Measurements from ENCODE around the gene DNAI4.
"Not testable (repeated sequence)": the region's sequence is repeated elsewhere in the genome, so short reads cannot be mapped to it uniquely, and the experiment has no call there.

The DNAI4 gene, protein sequence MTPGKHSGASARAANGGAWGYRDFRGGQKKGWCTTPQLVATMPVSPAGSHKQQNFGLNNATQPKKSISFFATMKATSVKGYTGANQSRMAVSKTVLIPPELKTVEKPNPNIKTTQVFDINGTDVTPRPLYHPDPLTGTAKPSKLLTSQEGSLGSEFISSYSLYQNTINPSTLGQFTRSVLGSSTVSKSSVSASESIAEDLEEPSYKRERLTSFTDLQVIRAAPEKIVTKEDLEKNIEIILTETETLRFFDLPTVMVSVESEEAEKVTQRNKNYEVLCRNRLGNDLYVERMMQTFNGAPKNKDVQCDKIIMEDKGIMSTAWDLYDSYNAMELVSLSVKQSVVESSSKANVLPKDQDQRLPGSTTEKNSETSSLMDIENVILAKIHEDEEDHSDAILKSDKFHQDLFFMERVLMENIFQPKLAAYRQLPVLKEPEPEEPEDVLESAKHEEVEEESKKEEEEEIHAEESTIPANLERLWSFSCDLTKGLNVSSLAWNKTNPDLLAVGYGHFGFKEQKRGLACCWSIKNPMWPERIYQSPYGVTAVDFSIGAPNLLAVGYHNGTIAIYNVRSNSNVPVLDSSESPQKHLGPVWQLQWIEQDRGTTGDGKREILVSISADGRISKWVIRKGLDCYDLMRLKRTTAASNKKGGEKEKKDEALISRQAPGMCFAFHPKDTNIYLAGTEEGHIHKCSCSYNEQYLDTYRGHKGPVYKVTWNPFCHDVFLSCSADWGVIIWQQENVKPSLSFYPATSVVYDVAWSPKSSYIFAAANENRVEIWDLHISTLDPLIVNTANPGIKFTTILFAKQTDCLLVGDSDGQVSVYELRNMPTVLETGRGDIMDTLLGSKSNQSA

GRCh38 chr1:66924756-66925557 is at the start of gene DNAI4, which contains the start of gene MIER1:
DNAI4 (minus strand) TSS chr1:66924856; CDS start chr1:66924831, 25 bp downstream.
MIER1 (plus strand) TSS chr1:66924990; CDS start chr1:66925029, 39 bp downstream.
- peak; percentile 98 for DNase-seq (ENCODE audit: low read depth)

DNA sequence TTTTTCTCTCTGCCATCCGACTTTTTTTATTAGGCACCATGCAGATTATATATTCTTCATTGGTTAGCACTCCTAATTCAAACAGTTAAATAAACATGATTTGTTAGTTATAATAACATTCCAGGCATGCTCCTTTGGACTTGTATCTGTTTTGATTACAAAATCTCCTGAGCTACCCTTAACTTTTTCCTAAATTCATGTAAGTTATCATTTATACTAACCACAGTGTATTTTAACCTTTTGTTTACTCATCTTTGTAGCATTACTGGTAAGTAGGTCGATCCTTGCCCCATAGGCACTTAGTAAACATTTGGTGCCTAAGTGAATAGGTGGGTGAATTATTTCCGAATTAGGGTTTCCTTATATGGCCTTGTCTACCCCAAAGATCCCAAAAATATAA is 43.9 kb upstream of the DNAI4 start:
- no peak for DNase-seq (ENCODE audit: low read depth)

GRCh38 chr1:66966188-66966873 is 41.7 kb upstream of the DNAI4 start:
- DNase-seq (ENCODE audit: low read depth): not testable (repeated sequence)

DNA sequence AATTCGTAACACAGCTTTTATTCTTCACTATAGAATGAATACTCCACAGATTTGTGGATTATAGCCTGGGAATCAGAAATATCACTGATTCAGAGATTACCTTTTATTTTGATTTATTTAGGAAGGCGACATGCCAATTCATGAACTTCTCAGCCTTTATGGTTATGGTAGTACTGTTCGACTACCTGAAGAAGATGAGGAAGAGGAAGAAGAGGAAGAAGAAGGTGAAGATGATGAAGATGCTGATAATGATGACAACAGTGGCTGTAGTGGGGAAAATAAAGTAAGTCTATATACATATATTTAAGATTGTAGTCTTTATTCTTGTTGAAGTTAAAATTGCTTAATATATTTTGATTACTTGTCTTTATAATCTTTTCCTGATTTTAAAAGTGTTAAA is 33.3 kb upstream of the DNAI4 start:
- no peak for DNase-seq (ENCODE audit: low read depth)

- no peak for DNase-seq (ENCODE audit: low read depth)
Measured at GRCh38 chr1:66954208-66954607, 29.6 kb upstream of the DNAI4 start.

DNA sequence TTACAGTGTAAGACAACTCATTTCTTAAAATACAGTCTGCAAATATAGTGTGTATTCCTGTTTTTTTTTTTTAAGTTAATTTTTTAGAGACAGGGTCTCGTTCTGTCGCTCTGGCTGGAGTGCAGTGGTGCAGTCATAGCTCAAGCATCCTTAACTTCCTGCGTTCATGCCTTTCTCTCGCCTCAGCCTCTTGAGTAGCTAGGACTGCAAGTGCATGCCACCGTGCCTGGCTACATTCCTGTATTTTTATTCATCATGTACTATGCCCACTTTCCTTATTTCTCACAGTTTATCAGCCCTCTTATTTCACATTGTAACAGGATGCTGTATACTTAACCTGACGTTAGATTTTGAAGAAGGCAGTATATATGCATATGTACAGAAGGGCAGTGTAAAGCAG is 26.9 kb upstream of the DNAI4 start:
- peak; percentile 94 for DNase-seq (ENCODE audit: low read depth)

DNA sequence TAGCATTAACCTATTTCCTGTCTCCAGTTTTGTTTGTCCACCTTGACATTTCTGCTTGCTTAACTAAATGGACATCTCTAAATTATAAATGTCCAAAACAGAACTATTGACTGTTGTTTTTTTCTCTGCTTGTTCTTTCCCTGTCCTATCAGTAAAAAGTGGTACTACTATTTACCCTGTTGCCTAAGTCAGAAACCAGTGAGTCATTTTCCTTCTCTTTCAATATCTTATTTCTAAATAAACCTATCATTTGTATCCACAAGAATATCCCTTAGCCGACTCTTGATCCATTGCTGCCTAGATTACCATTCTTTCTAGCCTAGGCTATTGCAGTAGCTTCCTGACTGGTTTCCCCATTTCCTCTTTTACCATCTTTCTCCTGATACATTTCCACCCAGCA is 22.6 kb upstream of the DNAI4 start:
- no peak for DNase-seq (ENCODE audit: low read depth)

GRCh38 chr1:66945316-66945715 is 20.7 kb upstream of the DNAI4 start:
- DNase-seq (ENCODE audit: low read depth): peak; percentile 44

GRCh38 chr1:66944330-66945274 is 19.9 kb upstream of the DNAI4 start:
- peak; percentile 92 for DNase-seq (ENCODE audit: low read depth)

GRCh38 chr1:66943361-66943969 is 18.8 kb upstream of the DNAI4 start:
- DNase-seq (ENCODE audit: low read depth): no peak

- DNase-seq (ENCODE audit: low read depth): peak; percentile 60
Measured at GRCh38 chr1:66940981-66941380, 16.3 kb upstream of the DNAI4 start.

DNA sequence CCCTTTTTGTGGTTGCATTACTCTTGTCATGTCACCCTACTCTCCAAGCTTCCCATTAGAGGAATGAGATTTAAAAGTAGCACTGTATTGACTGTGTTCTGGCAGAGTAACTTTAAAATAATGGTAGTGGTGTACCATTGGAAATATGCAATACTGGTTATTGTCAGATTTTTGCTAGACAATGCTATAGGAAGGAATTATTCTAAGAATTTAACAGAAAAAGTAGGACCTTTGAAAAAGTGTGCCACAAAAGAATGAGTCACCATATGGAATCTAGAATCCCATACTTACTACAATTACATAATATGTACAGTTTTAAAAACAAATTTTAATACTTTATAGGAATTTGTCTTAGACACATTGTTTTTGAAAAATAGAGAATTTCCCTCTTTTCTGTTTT is 14.0 kb upstream of the DNAI4 start:
- peak; percentile 73 for DNase-seq (ENCODE audit: low read depth)

GRCh38 chr1:66937529-66938234 is 13.0 kb upstream of the DNAI4 start:
- no peak for DNase-seq (ENCODE audit: low read depth)

- peak; percentile 43 for DNase-seq (ENCODE audit: low read depth)
Measured at GRCh38 chr1:66933887-66934700, 9.4 kb upstream of the DNAI4 start.

DNA sequence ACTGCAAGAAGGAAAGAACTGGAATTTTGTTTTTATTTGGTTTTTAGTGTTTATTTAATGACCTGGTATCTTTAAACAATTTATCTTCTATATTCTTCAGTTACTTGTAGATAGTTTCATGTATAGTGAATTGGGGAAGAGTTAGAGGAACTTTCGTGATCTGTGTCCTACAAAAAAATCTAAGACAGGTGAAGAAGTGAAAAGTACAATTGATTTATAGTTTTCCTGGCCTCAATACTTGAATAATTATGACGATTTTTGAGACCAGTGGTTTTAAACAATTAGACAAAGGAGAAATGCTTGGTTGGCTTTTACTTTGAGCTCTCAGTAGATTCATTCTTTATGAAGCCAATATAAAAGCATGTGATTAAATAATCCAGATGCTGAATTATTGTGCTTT is 7.6 kb upstream of the DNAI4 start:
- no peak for DNase-seq (ENCODE audit: low read depth)

- no peak for DNase-seq (ENCODE audit: low read depth)
Measured at GRCh38 chr1:66931590-66931989, 6.9 kb upstream of the DNAI4 start.

DNA sequence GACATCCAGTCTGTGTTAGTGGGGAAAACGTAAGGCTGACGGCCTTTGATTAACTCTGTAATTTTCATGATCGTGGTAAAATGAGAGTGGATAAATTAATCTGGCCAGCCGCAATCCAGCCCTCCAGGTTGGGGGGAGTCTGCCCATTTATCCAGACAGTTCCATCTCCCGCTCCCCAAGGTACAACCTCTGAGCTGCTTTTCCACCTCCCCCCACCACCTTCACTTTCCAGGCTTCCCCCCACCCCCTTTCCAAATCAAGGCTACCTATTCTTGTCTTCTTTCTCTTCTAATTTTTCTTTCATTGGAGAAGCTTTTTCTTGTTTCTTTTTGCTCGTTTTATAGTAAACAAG is 6.1 kb upstream of the DNAI4 start:
- no peak for DNase-seq (ENCODE audit: low read depth)

DNA sequence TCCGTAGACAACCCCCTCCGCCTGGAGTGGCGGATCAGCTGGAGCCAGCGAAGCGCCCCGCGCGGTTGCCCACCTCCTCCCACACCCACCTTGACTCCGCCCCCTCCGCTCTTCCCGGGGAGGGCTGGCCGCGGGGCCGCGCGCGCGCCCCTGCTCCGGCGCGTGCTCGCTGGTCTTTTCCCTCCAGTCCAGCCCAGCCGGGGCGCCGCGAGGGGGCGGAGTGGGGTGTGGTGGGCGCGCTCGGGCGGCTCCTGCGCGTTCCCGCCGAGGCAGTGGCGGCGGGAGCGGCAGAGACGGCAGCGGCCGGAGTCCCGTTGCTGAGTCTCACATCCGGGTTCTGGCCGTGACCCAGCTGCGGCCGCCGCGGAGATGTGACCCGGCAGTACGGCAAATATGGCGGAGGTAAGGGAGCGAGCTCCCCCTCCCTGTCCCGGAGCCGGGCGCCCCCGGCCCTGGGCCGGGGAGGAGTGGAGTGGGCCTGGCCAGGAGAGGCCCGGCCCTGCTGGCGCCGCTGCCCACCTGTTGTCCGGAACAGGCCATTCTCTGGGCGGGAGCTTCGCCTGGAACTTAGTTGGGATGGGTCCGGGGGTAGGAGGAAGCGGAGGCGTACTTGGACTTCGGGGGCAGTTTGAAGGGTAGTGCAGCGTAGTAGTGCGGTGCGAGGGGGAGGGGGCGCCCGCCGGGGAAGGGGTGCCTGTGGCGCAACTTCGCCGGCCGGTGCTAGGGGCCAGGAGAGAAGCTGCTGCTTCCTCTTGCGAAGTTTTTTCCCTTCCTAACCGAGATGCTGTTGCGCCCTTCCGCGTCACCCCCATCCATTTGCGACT is 5.6 kb upstream of the DNAI4 start:
- DNase-seq (ENCODE audit: low read depth): peak; percentile 95

All from ELR (cell line).